ENCODE measurements around the gene FADS1.

- TF ChIP-seq CTCF (IDR thresholded peaks at IDR 0.05) (no peak), POLR2A (IDR thresholded peaks at IDR 0.05) (no peak)
Observed at GRCh38 chr11:61811831-61812230, 5.0 kb downstream of the FADS1 start.
